Choroid plexus epithelial cell (primary cell): ENCODE results near the gene NKD1.

Experiments used
- DNase-seq: peaks from one replicate; pipeline ENCODE4 v3.0.0-alpha.2; 2010; ENCODE audit warnings: low read depth
- H3K4me3 ChIP-seq: 2 replicates; pipeline ENCODE4 v1.5.1; 2011; ENCODE audit warnings: low read depth, mild to moderate bottlenecking, control low read depth, low read length, moderate library complexity
- CTCF ChIP-seq: conservative IDR thresholded peaks from 2 replicates; pipeline ENCODE4 v1.5.1; 2011; ENCODE audit warnings: low read depth, mild to moderate bottlenecking, control low read depth, inconsistent platforms, low read length, moderate library complexity

The NKD1 gene

DNA sequence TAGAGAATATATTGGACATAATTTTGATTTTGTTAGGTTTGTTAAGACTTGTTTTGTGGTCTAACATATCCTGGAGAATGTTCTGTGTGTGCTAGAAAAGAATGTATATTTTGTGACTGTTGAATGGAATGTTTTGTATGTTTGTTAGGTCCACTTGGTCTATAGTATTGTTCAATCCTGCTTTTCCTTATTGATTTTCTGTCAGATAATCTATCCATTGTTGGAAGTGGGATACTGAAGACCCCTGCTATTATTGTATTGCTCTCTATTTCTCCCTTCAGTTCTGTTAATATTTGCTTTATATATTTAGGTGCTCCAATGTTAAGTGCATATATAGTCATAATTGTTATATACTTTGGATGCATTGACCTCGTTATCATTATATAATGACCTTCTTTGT is 33.0 kb upstream of the NKD1 start:
- H3K4me3 ChIP-seq, result no peak overlapping the region
- TF ChIP-seq CTCF, result no peak
- no peak for DNase-seq

DNA sequence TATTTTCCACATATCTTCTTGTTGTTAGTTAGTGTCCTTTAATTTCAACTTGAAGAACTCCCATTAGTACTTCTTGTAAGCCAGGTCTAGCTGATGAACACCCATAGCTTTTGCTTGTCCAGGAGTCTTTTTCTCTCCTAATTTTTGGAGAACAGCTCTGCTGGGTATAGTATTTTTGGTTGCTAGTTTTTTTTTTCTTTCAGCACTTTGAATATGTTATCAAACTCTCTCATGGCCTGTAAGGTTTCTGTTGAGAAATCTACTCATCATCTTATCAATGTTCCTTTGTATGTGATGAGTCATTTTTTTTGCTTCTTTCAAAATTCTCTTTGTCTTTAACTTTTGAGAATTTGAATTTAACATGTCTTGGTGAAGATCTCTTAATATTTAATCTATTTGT is 31.8 kb upstream of the NKD1 start:
- DNase-seq, result no peak
- no peak for TF ChIP-seq CTCF
- no peak overlapping the region for H3K4me3 ChIP-seq

GRCh38 chr16:50516890-50517289 is 31.3 kb upstream of the NKD1 start:
- DNase-seq, result no peak

DNA sequence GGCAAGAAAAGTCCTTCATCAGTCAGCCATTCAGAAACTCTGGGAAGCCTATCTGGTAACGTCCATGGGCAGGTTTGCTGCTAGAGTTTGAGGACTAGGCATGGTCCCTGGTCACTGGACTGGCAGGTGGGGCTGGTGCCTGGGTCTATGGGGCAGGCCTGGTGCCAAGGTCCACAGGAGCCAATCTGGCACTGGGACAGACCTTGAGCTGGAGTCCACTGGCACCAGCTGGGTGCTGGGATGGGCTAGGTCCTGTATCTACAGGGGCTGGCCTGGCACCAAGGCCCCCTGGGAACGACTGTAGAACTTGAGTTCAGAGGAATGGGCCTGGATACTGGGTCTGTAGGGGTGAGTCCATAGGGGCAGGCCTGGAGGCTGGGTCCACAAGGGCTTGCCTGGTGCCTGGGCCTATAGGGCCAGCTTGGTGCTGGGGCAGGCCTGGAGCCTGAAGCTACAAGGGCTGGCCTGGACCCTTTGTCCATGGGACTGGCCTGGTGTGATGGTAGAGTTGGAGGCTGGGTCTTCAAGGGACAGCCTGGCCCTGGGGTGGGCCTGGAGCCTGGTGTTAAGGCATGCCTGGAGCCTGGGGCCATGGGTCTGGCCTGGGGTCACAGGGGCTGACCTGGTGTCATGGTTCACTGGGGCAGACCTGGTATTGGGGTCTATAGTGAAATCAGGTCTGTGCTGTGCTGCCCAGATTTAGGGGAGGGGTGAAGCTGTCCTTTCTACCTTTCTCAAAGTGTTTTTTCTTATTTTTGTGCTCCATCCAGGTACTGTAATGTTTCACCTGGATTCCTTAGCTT is 30.5 kb upstream of the NKD1 start:
- no peak for TF ChIP-seq CTCF
- DNase-seq, result no peak
- H3K4me3 ChIP-seq, result no peak overlapping the region

More at GRCh38 chr16:50516890-50517289, 31.3 kb upstream of the NKD1 start:
- TF ChIP-seq CTCF, result no peak
- H3K4me3 ChIP-seq, result no peak overlapping the region

GRCh38 chr16:50519001-50519400 is 29.2 kb upstream of the NKD1 start:
- H3K4me3 ChIP-seq, result no peak overlapping the region
- TF ChIP-seq CTCF, result no peak
- no peak for DNase-seq

DNA sequence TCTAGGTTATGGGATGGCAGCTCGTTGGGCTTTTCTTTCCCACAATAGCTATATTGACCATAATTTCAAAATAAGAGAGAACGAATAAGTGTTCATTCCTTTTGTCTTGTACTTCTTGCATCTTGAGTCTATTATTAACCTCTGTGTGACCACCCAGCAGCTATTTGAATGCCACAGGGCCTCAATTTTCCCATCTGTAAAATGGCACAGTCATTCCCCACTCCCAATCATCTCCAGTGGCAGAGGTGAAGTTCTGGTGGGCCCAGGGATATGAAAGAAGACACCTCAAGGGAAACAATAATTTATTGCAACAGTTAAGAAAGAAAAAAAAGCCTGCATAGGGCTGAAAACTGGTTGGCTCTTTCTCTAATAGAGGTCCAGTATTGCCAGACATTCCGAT is 28.6 kb upstream of the NKD1 start:
- no peak for DNase-seq
- H3K4me3 ChIP-seq, result no peak overlapping the region
- TF ChIP-seq CTCF, result no peak

GRCh38 chr16:50520451-50521245 is 27.5 kb upstream of the NKD1 start:
- H3K4me3 ChIP-seq, result no peak overlapping the region
- no peak for DNase-seq
- no peak for TF ChIP-seq CTCF
